ENCODE results near the gene AFMID.

DNA sequence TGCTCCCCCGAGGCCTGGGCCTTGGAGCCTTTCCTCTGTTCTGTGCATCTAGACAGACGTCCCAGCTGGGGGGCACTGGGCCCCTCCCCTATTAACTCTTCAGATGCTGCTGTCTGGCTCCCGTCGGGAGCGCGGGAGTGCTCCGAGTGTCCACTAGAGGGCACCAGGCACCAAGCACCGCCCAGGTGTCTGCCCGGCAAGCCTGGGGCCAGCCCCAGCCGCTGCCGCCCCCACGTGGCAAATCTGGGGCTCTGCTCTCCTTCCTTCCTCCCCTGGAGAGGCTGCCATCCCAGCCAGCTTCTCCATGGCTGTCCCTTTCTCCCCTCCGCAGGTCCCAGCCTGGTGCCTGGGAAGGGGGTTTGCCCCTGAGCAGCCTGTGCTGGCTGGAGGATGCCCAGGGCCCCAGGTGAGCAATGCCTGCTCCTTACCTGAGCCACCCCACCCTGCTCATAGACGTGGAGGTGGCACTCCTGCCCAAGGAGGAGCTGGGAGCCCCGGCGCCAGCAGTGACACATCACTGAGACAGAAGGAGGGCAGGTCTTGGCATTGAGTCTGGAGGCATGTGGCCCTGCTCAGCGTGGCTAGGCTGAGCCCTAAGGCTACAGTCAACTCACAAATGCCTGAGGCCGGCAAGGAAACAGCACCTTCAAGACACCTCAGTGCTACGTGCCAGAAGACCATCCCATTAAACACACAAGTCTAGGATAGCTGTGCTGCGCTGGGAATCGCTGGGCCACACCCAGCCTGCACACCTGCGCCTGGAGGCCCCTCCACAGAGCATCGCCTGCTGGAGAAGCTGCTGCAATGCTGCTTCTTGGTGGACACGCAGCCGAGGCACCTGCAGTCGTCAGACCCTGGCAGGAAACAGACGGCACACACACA, 64.0 kb downstream of the AFMID start:
- TF ChIP-seq SIN3A (IDR thresholded peaks at IDR 0.05; ENCODE audit: borderline replicate concordance, insufficient read depth, low read length) (no peak), POLR2AphosphoS5 (IDR thresholded peaks at IDR 0.05; ENCODE audit: low read depth, low read length) (no peak), TAF1 (IDR thresholded peaks at IDR 0.05; ENCODE audit: borderline replicate concordance, insufficient read depth, low read length) (no peak)
- TF ChIP-seq, protein P1, sequence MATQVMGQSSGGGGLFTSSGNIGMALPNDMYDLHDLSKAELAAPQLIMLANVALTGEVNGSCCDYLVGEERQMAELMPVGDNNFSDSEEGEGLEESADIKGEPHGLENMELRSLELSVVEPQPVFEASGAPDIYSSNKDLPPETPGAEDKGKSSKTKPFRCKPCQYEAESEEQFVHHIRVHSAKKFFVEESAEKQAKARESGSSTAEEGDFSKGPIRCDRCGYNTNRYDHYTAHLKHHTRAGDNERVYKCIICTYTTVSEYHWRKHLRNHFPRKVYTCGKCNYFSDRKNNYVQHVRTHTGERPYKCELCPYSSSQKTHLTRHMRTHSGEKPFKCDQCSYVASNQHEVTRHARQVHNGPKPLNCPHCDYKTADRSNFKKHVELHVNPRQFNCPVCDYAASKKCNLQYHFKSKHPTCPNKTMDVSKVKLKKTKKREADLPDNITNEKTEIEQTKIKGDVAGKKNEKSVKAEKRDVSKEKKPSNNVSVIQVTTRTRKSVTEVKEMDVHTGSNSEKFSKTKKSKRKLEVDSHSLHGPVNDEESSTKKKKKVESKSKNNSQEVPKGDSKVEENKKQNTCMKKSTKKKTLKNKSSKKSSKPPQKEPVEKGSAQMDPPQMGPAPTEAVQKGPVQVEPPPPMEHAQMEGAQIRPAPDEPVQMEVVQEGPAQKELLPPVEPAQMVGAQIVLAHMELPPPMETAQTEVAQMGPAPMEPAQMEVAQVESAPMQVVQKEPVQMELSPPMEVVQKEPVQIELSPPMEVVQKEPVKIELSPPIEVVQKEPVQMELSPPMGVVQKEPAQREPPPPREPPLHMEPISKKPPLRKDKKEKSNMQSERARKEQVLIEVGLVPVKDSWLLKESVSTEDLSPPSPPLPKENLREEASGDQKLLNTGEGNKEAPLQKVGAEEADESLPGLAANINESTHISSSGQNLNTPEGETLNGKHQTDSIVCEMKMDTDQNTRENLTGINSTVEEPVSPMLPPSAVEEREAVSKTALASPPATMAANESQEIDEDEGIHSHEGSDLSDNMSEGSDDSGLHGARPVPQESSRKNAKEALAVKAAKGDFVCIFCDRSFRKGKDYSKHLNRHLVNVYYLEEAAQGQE (IDR thresholded peaks at IDR 0.05; ENCODE audit: insufficient read depth in 1 of 2, low read depth in 2 of 2, low read length in 2 of 2), result no peak
